NCI-H1092 (cell line): Measurements from ENCODE around the gene HTR7.
"Not testable (repeated sequence)": the region's sequence is repeated elsewhere in the genome, so short reads cannot be mapped to it uniquely, and the experiment has no call there.

ENCODE experiments used
- DNase-seq: peaks from one replicate; lab custom pipeline; 2025; lab: John Stamatoyannopoulos, UW

HTR7 gene

GRCh38 chr10:90857635-90858460 is at the start of gene HTR7:
TSS of gene HTR7 (minus strand) at chr10:90858039. CDS start at chr10:90857671, 368 bp downstream.
- DNase-seq, result peak; percentile 8

GRCh38 chr10:90906596-90906995 is 48.8 kb upstream of the HTR7 start:
- DNase-seq, result no peak

DNA sequence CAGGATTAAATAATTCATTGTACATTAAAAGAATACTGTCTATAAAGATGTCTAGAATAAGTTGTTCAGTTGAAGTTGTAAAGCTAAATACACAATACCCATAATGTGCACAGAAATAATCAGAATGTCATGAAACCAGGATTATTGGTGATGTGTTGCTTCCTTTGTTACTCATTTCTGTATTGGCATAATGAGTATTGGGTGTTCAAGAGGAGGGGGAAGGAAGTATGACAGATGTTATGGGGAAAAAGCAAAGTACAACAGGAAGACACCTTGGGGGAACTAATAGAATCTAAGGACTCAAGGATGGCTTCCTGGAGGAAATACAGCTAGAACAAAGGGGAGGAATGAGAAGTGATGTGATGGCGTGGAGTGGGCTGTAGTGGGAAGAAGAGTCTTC is 48.1 kb upstream of the HTR7 start:
- DNase-seq, result no peak

- DNase-seq, result not testable (repeated sequence)
These were observed 39.1 kb upstream of the HTR7 start for GRCh38 chr10:90896916-90897315.

DNA sequence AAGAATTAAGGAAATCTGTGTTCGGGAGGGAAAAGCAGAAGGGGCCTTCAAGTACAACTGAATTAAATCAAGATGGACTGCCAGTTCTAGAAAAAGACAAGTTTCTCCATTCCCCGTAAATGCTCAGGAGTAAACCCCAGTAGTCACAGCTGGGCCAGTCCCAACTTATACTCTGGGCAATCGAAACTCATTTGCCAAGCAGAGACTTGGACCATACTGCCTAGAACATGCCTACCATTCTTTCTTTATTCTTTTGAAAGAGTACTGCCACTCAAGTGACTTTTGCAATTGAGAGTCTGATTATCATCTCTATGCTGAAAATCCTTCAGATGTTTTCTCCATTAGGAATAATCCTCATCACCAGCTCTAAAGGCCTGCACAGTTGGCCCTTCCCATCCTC is 35.4 kb upstream of the HTR7 start:
- DNase-seq, result no peak

- no peak for DNase-seq
These were observed 32.5 kb upstream of the HTR7 start for GRCh38 chr10:90890347-90890746.

- no peak for DNase-seq
These were observed 31.8 kb upstream of the HTR7 start for GRCh38 chr10:90889636-90890035.

GRCh38 chr10:90888387-90888786 is 30.5 kb upstream of the HTR7 start:
- no peak for DNase-seq

DNA sequence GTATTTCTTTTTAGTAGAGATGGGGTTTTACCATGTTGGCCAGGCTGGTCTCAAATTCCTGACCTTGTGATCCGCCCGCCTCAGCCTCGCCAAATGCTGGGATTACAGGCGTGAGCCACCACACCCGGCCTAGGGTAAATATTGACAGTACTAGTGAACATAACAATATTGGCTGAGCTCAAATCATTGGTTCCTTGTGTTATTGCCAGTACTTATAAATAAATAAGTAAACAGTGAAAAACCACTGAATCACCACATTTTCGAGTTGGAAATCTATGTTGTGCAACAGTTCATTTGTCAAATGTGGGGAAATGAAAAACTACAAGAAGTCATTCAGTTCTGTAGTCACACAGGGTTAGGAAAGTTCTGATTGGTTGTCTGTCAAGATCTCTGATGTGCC is 29.7 kb upstream of the HTR7 start:
- no peak for DNase-seq

DNA sequence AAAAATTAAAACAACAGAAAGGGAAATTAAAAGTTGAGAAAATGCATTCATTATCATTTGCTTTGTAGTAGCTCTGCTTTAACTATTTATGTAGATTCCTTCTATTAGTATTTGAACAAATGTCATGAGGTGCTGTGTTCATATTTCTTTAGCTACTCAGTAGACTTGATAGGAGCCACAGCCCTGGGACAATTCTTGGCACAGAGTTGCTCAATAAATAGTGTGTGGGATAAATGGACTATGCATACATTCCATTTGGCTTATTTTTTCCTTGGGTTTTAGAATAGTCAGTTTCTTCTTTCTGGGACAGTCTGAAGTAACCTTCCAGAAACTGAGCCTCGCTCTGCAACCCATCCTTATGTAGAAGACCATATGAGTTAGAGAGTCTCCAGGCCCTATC is 27.3 kb upstream of the HTR7 start:
- no peak for DNase-seq

DNA sequence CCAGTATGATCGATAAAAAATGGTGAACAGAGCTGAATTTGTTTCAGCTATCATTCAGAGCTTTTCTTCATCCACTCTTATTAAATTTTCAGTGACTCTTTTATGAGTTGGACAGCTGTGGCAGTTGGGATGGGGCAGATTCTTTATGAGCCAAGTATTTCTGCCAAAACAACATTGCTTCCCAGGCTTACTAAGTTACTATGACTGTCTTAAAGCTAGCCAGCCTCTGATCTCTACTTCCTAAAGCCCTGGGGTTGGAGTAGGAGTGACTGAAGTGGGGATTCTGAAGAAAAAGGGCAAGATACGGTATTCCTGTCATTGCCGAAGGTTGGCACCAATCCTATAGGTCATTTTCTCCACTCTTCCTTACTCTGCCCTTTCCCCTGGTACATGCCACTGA is 26.6 kb upstream of the HTR7 start:
- DNase-seq, result no peak

GRCh38 chr10:90880059-90880719 is 22.4 kb upstream of the HTR7 start:
- DNase-seq, result not testable (repeated sequence)

- no peak for DNase-seq
These were observed 21.2 kb upstream of the HTR7 start for GRCh38 chr10:90879062-90879461.

DNA sequence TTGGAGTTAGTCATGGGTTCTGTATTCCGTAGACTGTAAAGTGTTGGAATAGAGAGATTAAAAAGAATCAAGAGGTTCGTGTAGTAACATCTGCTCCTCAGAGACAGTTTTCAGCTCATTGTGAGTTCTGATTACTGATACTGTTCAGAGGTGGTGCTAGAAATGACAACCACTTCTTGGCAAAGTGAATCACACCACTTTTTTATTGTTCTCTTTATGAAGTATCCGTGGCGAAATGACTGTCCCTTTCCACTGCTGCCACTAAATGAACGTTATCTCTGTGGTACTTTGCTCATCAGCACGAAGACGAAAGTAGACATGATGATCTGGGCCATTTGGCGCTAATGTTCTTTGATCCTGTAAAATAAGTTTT is 14.8 kb upstream of the HTR7 start:
- DNase-seq, result no peak

- peak; percentile 39 for DNase-seq
These were observed 14.2 kb upstream of the HTR7 start, which contains the start of gene RPP30 for GRCh38 chr10:90871766-90872647. TSS of gene RPP30 (plus strand) at chr10:90871974. CDS start at chr10:90871987, 13 bp downstream.

DNA sequence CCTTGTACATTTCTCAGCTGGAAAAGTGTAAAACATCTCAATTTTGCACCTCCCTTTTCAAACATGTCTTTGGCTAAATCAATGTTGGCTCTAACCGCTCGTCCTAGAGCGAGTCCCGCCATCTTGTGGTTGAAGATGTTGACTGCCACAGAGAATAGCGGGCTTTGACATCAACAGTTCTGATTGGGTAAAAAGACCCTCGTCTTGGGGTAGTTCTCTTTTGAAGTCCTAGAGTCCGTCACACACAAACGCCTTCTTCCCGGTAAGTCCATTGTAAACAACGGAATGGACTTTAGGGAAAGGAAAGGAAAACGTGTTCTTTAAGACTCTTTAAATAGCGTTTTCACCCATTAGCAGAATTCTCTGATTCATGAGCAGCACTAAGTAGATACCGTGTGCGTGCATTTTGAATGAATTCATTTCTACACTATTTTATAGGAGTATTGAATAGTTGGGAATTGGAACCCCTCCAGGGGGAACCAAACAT is 13.5 kb upstream of the HTR7 start:
- DNase-seq, result peak; percentile 1

DNA sequence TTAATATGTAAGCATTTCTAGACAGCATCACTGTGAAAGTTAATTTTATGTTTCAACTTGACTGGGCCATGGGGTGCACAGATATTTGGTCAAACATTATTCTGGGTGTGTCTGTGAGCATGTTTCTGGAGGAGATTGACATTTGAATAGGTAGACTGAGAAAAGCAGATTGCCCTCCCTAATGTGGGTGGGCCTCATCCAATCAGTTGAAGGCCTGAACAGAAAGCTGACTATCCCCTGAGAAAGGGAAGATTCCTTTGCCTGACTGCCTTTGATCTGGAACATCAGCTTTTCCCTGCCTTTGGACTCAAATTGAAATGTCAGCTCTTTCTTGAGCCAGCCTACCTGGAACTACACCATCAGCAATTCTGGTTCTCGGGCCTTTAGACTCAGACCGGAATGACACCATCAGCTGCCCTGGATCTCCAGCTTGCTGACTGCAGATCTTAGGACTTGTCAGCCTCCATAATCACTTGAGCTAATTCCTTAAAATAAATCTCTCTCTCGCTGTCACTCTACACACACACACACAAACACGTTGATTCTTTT is 8.3 kb upstream of the HTR7 start:
- DNase-seq, result no peak

DNA sequence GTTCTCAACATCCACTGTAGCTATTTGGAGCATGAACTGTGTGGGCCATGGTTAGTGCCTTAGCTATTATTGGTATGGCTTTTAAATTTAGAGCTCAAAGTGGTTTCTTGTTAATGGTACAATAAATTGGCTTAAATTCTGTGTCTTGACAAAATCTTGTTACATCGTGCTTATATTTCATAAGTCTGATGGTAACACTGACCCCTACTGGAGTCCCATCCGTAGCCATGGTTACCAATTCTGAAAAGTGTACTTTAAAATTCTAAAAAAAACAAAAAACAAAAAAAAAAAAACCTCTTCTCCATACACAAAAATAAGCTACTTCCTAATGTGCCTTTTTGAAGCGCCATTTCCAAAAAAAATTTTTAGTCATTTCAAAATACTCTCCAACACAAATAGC is 7.6 kb upstream of the HTR7 start:
- DNase-seq, result no peak

- no peak for DNase-seq
These were observed 5.2 kb upstream of the HTR7 start for GRCh38 chr10:90862908-90863514.

DNA sequence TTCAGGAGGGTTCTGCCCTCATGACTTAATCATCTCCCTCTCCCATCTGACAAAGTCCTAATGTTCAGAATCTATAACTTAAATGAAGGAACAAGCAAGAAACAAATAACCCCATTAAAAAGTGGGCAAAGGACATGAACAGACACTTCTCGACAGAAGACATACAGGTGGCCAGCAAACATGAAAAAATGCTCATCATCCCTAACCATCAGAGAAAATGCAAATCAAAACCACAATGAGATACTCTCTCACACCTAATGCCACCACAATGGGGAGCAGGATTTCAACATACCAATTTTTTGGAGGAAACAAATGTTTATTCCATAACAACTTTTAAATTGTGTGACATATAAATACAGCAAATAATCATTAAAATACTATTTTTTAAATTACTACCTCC is 3.0 kb upstream of the HTR7 start:
- no peak for DNase-seq

- DNase-seq, result no peak
These were observed 1.5 kb upstream of the HTR7 start for GRCh38 chr10:90859321-90859751.
